Endodermal cell (in vitro differentiated cells): ENCODE results near the gene CCDC83. TPM values are rescaled to one million over a fixed set of nuclear protein-coding genes. Genes with fewer than 3 reads are reported as not detected.

ENCODE experiments used
- DNase-seq: peaks from one replicate; pipeline ENCODE4 v3.0.0-alpha.2; 2017
- H3K27ac ChIP-seq: 2 replicates; pipeline ENCODE4 v1.5.1; 2013; ENCODE audit warnings: mild to moderate bottlenecking, low read depth, low read length, moderate library complexity
- H3K27me3 ChIP-seq: 2 replicates; pipeline ENCODE4 v1.6.1; 2013; ENCODE audit warnings: mild to moderate bottlenecking, low read length, moderate library complexity; ENCODE audit not compliant: insufficient read depth, control insufficient read depth, poor library complexity, severe bottlenecking
- H3K36me3 ChIP-seq: 2 replicates; pipeline ENCODE4 v1.7.0; 2013; ENCODE audit warnings: mild to moderate bottlenecking, low read length, moderate library complexity; ENCODE audit not compliant: control insufficient read depth, insufficient read depth
- H3K4me1 ChIP-seq: one replicate; pipeline ENCODE4 v1.7.0; 2013; ENCODE audit warnings: low read length; ENCODE audit not compliant: control insufficient read depth, insufficient read depth
- H3K4me3 ChIP-seq: 2 replicates; pipeline ENCODE4 v1.5.1; 2013; ENCODE audit warnings: mild to moderate bottlenecking, low read length, moderate library complexity
- H3K9ac ChIP-seq: 2 replicates; pipeline ENCODE4 v1.6.1; 2013; ENCODE audit warnings: mild to moderate bottlenecking, low read length, moderate library complexity; ENCODE audit not compliant: poor library complexity, severe bottlenecking; ENCODE audit errors: extremely low read depth
- H3K9me3 ChIP-seq: 2 replicates; pipeline ENCODE4 v1.6.1; 2013; ENCODE audit warnings: mild to moderate bottlenecking, low read length, moderate library complexity; ENCODE audit not compliant: control insufficient read depth
- H3K27ac Mint-ChIP-seq: 2 replicates; pipeline ENCODE4 v1.8.0; 2020; ENCODE audit warnings: mixed read lengths
- H3K27me3 Mint-ChIP-seq: 2 replicates; pipeline ENCODE4 v1.8.0; 2021; ENCODE audit warnings: mild to moderate bottlenecking, mixed read lengths; ENCODE audit not compliant: insufficient read depth
- H3K36me3 Mint-ChIP-seq: 2 replicates; pipeline ENCODE4 v1.8.0; 2020; ENCODE audit warnings: low read depth, mixed read lengths
- H3K4me1 Mint-ChIP-seq: 2 replicates; pipeline ENCODE4 v1.8.0; 2020; ENCODE audit warnings: mixed read lengths
- H3K4me3 Mint-ChIP-seq: 2 replicates; pipeline ENCODE4 v1.8.0; 2020; ENCODE audit warnings: mild to moderate bottlenecking, moderate library complexity, mixed read lengths
- H3K9me3 Mint-ChIP-seq: 2 replicates; pipeline ENCODE4 v1.8.0; 2020; ENCODE audit warnings: mild to moderate bottlenecking, mixed read lengths
- CTCF ChIP-seq: fragments of 200-600 bp; sonication (generic); conservative IDR thresholded peaks from 2 replicates; pipeline ENCODE4 v1.5.0; 2021; ENCODE audit warnings: antibody characterized with exemption, mild to moderate bottlenecking
- WGBS, 2 experiments: methylation state at CpG; one replicate each; pipeline versions ENCODE4 v1.1.5 to v1.1.7; 2013; ENCODE audit warnings: missing lambda C conversion rate in 2 of 2, mixed read lengths in 1 of 2; ENCODE audit not compliant: insufficient coverage in 1 of 2, insufficient read length in 1 of 2; 5-methylcytosine and 5-hydroxymethylcytosine counted together
- total RNA-seq, 2 donors: library from RNA; stranded (reverse); fragmentation: NEBNext Ultra II Directional in 1 of 2; extraction: Animal tissue kit (Norgen Biotek cat#: 25700) in 1 of 2; gene quantifications; 2 replicates in 1 of 2; 3 replicates in 1 of 2; pipeline ENCODE4 v1.2.1, GENCODE V29; 2021

Gene CCDC83
- total RNA-seq, 2 donors from 2014 or later = not detected

GRCh38 chr11:85967457-85967856 is 112.3 kb downstream of the CCDC83 start:
- no peak for DNase-seq
- Histone ChIP-seq H3K9me3 (peaks cover 6% of the 10 kb centered on the region), H3K4me1 (peaks cover 4% of the 10 kb centered on the region), H3K36me3 (peaks cover 88% of the 10 kb centered on the region), H3K4me3 (no peak overlapping the region), H3K27me3 (no peaks in the 10 kb centered on the region), H3K9ac (no peak overlapping the region), H3K27ac (no peak overlapping the region)
- no peaks in the 10 kb centered on the region for H3K27me3 Mint-ChIP-seq
- peaks cover 8% of the 10 kb centered on the region for H3K4me1 Mint-ChIP-seq
- WGBS, 2 experiments = 82 to 89% methylated on average over 2 to 5 of the region's 5 CpGs
- peak overlapping the region; percentile 64 for H3K27ac Mint-ChIP-seq
- H3K9me3 Mint-ChIP-seq = peaks cover 5% of the 10 kb centered on the region
- peaks cover 73% of the 10 kb centered on the region for H3K36me3 Mint-ChIP-seq
- TF ChIP-seq CTCF = no peak
- no peak overlapping the region for H3K4me3 Mint-ChIP-seq

Other genes with a start within 250 kb of the CCDC83 start
- gene DLG2, start 228.0 kb upstream of the CCDC83 start, total RNA-seq = 10 to 100 TPM in 1 of 2 donors, 1 to 10 TPM in 1; 9.6 to 10.6 TPM
- 10 to 100 TPM; 56.4 to 57.3 TPM for gene TMEM126B, start 226.8 kb upstream of the CCDC83 start, total RNA-seq
- gene TMEM126A, start 207.4 kb upstream of the CCDC83 start, total RNA-seq = 10 to 100 TPM; 26.3 to 26.7 TPM
- gene CREBZF, start 190.3 kb upstream of the CCDC83 start, total RNA-seq = 10 to 100 TPM; 39.3 to 47.5 TPM
- not detected for gene CCDC89, start 169.2 kb upstream of the CCDC83 start, total RNA-seq
- 1 to 10 TPM; 1.7 to 3.4 TPM for gene SYTL2, start 44.2 kb upstream of the CCDC83 start, total RNA-seq
- gene PICALM, start 213.7 kb downstream of the CCDC83 start, total RNA-seq = 100 to 1,000 TPM; 120 to 129 TPM